ENCODE measurements around the gene MBD4.
"Not testable (repeated sequence)": the region's sequence is repeated elsewhere in the genome, so short reads cannot be mapped to it uniquely, and the experiment has no call there.

The MBD4 gene

GRCh38 chr3:129482721-129483120 lies 43.0 kb upstream of the MBD4 start:
- peak; percentile 44 for TF ChIP-seq CTCF (IDR thresholded peaks at IDR 0.05; ENCODE audit: low read depth, low read length, missing control alignments)
- H3K4me3 ChIP-seq (replicated peaks; ENCODE audit: low read depth, low read length): no peak overlapping the region
- no peak for DNase-seq (ENCODE audit: extremely low read depth, low read depth)

GRCh38 chr3:129481766-129482332 lies 42.1 kb upstream of the MBD4 start:
- DNase-seq (ENCODE audit: extremely low read depth, low read depth): no peak
- TF ChIP-seq CTCF (IDR thresholded peaks at IDR 0.05; ENCODE audit: low read depth, low read length, missing control alignments): no peak
- no peak overlapping the region for H3K4me3 ChIP-seq (replicated peaks; ENCODE audit: low read depth, low read length)

GRCh38 chr3:129481225-129481765 lies 41.5 kb upstream of the MBD4 start:
- DNase-seq (ENCODE audit: extremely low read depth, low read depth): not testable (repeated sequence)

GRCh38 chr3:129476586-129476985 lies 36.8 kb upstream of the MBD4 start:
- no peak for DNase-seq (ENCODE audit: extremely low read depth, low read depth)
- H3K4me3 ChIP-seq (replicated peaks; ENCODE audit: low read depth, low read length): no peak overlapping the region
- no peak for TF ChIP-seq CTCF (IDR thresholded peaks at IDR 0.05; ENCODE audit: low read depth, low read length, missing control alignments)

More at GRCh38 chr3:129481225-129481765, 41.5 kb upstream of the MBD4 start:
- not testable (repeated sequence) for H3K4me3 ChIP-seq (replicated peaks; ENCODE audit: low read depth, low read length)

GRCh38 chr3:129475863-129476262 lies 36.1 kb upstream of the MBD4 start:
- no peak for DNase-seq (ENCODE audit: extremely low read depth, low read depth)
- TF ChIP-seq CTCF (IDR thresholded peaks at IDR 0.05; ENCODE audit: low read depth, low read length, missing control alignments): no peak
- no peak overlapping the region for H3K4me3 ChIP-seq (replicated peaks; ENCODE audit: low read depth, low read length)

- H3K4me3 ChIP-seq (replicated peaks; ENCODE audit: low read depth, low read length): no peak overlapping the region
- no peak for DNase-seq (ENCODE audit: extremely low read depth, low read depth)
- TF ChIP-seq CTCF (IDR thresholded peaks at IDR 0.05; ENCODE audit: low read depth, low read length, missing control alignments): no peak
Measured at GRCh38 chr3:129474984-129475804, 35.4 kb upstream of the MBD4 start.

GRCh38 chr3:129473769-129474152 lies 34.0 kb upstream of the MBD4 start:
- TF ChIP-seq CTCF (IDR thresholded peaks at IDR 0.05; ENCODE audit: low read depth, low read length, missing control alignments): no peak

More at GRCh38 chr3:129473769-129474152, 34.0 kb upstream of the MBD4 start:
- DNase-seq (ENCODE audit: extremely low read depth, low read depth): no peak
- no peak overlapping the region for H3K4me3 ChIP-seq (replicated peaks; ENCODE audit: low read depth, low read length)
